Neural progenitor cell (in vitro differentiated cells): ENCODE measurements around the gene ESRRB. TPM values are rescaled to one million over a fixed set of nuclear protein-coding genes. Genes with fewer than 3 reads are reported as not detected.

Experiments used
- DNase-seq: peaks from one replicate; pipeline ENCODE4 v3.0.0-alpha.2; 2016; ENCODE audit warnings: low spot score
- H2AFZ ChIP-seq: fragments of 200-600 bp; sonication (generic); replicated peaks from 2 replicates; pipeline ENCODE4 v1.6.1; 2016; ENCODE audit warnings: antibody characterized with exemption
- H3F3A ChIP-seq: fragments of 200-600 bp; sonication (generic); 2 replicates; pipeline ENCODE4 v1.6.1; 2016; ENCODE audit warnings: antibody characterized with exemption, low read depth
- H3K27ac ChIP-seq: fragments of 200-600 bp; sonication (generic); 2 replicates; pipeline ENCODE4 v1.5.1; 2016; ENCODE audit warnings: mild to moderate bottlenecking
- H3K27me3 ChIP-seq: fragments of 200-600 bp; sonication (generic); 2 replicates; pipeline ENCODE4 v1.6.1; 2016; ENCODE audit warnings: mild to moderate bottlenecking, moderate library complexity
- H3K36me3 ChIP-seq: fragments of 200-600 bp; sonication (generic); 2 replicates; pipeline ENCODE4 v1.5.1; 2016
- H3K4me1 ChIP-seq: fragments of 200-600 bp; sonication (generic); 2 replicates; pipeline ENCODE4 v1.6.1; 2016; ENCODE audit warnings: mixed run types
- H3K4me2 ChIP-seq: fragments of 200-600 bp; sonication (generic); 2 replicates; pipeline ENCODE4 v1.6.1; 2016
- H3K4me3 ChIP-seq: fragments of 200-600 bp; sonication (generic); 2 replicates; pipeline ENCODE4 v1.5.1; 2016
- H3K79me2 ChIP-seq: fragments of 200-600 bp; sonication (generic); 2 replicates; pipeline ENCODE4 v1.6.1; 2016; ENCODE audit warnings: low read depth
- H3K9ac ChIP-seq: fragments of 200-600 bp; sonication (generic); 2 replicates; pipeline ENCODE4 v1.6.1; 2016
- H3K9me3 ChIP-seq: fragments of 200-600 bp; sonication (generic); 2 replicates; pipeline ENCODE4 v1.5.1; 2016; ENCODE audit warnings: low read depth
- H4K20me1 ChIP-seq: fragments of 200-600 bp; sonication (generic); 2 replicates; pipeline ENCODE4 v1.6.1; 2016; ENCODE audit warnings: low read depth
- H3K27ac Mint-ChIP-seq: 3 replicates; pipeline ENCODE4 v1.8.0; 2021; ENCODE audit warnings: mixed read lengths
- H3K27me3 Mint-ChIP-seq: 2 replicates; pipeline ENCODE4 v1.8.0; 2022; ENCODE audit warnings: low read depth, mild to moderate bottlenecking, inconsistent platforms, moderate library complexity, mixed read lengths; ENCODE audit not compliant: insufficient read depth
- H3K36me3 Mint-ChIP-seq: 3 replicates; pipeline ENCODE4 v1.8.0; 2021; ENCODE audit warnings: mixed read lengths
- H3K4me1 Mint-ChIP-seq: 3 replicates; pipeline ENCODE4 v1.8.0; 2021; ENCODE audit warnings: mixed read lengths
- H3K4me3 Mint-ChIP-seq: 3 replicates; pipeline ENCODE4 v1.8.0; 2021; ENCODE audit warnings: mild to moderate bottlenecking, moderate library complexity, mixed read lengths
- H3K9me3 Mint-ChIP-seq: 3 replicates; pipeline ENCODE4 v1.8.0; 2020; ENCODE audit warnings: mixed read lengths
- EZH2 ChIP-seq: fragments of 200-600 bp; sonication (generic); IDR thresholded peaks from 2 replicates; pipeline ENCODE4 v1.6.1; 2017; ENCODE audit warnings: antibody characterized with exemption, mild to moderate bottlenecking, moderate library complexity
- EZH2phosphoT487 ChIP-seq: fragments of 200-600 bp; sonication (generic); IDR thresholded peaks from 2 replicates; pipeline ENCODE4 v1.6.1; 2017; ENCODE audit warnings: antibody characterized with exemption
- total RNA-seq: library from RNA; depleted of rRNA; stranded (reverse); fragments of >200 nt; gene quantifications from 2 replicates; pipeline ENCODE4 v1.2.3, GENCODE V29; 2015; ENCODE audit warnings: low replicate concordance
- TF ChIP-seq, protein P1 (sequence below): fragments of 200-600 bp; sonication (generic); IDR thresholded peaks from 2 replicates; pipeline ENCODE4 v1.5.1; 2017; ENCODE audit warnings: antibody characterized with exemption, mild to moderate bottlenecking

ESRRB gene
- total RNA-seq: 1.2 and 1.3 TPM in 2 replicates

DNA sequence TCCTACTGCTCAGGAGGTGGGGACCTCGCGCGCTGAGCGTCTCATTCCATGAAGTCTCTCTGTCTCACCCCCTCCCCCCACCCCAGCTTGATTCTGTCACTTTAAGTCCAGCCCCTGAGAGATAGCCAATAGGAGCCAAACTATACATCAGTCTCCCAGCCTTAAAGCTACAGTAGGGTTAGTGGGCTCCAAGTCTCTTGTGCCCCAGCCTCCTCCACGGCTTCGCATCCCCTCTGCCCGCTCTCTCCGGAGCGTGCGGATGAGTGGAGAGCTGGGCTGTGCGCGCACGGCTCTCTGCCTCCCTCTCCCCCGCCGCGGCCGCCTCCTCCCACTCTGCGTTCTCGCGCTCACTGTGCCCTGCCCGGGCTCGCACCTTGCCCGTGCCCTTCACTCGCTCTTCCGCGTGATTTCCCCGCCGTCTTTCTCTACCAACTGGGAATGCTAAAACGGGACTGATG is at the start of gene ESRRB:
TSS of gene ESRRB (plus strand) at position 191 of the 458 bp plus-strand sequence. CDS start at position 456, 265 bp downstream.
- peak within 1 kb of the TSS; percentile 48 for H2AFZ ChIP-seq
- no peak within 1 kb of the TSS for H3K27ac ChIP-seq
- H3K4me1 Mint-ChIP-seq: peaks cover 19% of the 10 kb centered on the region
- H3K79me2 ChIP-seq: no peaks in the 10 kb centered on the region
- no peaks in the 10 kb centered on the region for H3K36me3 Mint-ChIP-seq
- H3K4me1 ChIP-seq: peaks cover 22% of the 10 kb centered on the region
- H3K4me3 Mint-ChIP-seq: peak within 1 kb of the TSS; percentile 85
- H3F3A ChIP-seq: no peaks in the 10 kb centered on the region
- no peaks in the 10 kb centered on the region for H3K9me3 ChIP-seq
- H3K27me3 ChIP-seq: peaks cover 100% of the 10 kb centered on the region
- H3K9me3 Mint-ChIP-seq: no peaks in the 10 kb centered on the region
- H3K27ac Mint-ChIP-seq: no peak within 1 kb of the TSS
- peak within 1 kb of the TSS; percentile 65 for H3K4me3 ChIP-seq
- H3K27me3 Mint-ChIP-seq: peaks cover 53% of the 10 kb centered on the region
- H4K20me1 ChIP-seq: peaks cover 25% of the 10 kb centered on the region
- H3K36me3 ChIP-seq: no peaks in the 10 kb centered on the region
- no peak within 1 kb of the TSS for H3K9ac ChIP-seq
- peak within 1 kb of the TSS; percentile 99 for H3K4me2 ChIP-seq
- peak; percentile 74 for DNase-seq
- no peak for TF ChIP-seq EZH2phosphoT487
- no peak for TF ChIP-seq EZH2
- TF ChIP-seq, protein P1, sequence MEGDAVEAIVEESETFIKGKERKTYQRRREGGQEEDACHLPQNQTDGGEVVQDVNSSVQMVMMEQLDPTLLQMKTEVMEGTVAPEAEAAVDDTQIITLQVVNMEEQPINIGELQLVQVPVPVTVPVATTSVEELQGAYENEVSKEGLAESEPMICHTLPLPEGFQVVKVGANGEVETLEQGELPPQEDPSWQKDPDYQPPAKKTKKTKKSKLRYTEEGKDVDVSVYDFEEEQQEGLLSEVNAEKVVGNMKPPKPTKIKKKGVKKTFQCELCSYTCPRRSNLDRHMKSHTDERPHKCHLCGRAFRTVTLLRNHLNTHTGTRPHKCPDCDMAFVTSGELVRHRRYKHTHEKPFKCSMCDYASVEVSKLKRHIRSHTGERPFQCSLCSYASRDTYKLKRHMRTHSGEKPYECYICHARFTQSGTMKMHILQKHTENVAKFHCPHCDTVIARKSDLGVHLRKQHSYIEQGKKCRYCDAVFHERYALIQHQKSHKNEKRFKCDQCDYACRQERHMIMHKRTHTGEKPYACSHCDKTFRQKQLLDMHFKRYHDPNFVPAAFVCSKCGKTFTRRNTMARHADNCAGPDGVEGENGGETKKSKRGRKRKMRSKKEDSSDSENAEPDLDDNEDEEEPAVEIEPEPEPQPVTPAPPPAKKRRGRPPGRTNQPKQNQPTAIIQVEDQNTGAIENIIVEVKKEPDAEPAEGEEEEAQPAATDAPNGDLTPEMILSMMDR: no peak

DNA sequence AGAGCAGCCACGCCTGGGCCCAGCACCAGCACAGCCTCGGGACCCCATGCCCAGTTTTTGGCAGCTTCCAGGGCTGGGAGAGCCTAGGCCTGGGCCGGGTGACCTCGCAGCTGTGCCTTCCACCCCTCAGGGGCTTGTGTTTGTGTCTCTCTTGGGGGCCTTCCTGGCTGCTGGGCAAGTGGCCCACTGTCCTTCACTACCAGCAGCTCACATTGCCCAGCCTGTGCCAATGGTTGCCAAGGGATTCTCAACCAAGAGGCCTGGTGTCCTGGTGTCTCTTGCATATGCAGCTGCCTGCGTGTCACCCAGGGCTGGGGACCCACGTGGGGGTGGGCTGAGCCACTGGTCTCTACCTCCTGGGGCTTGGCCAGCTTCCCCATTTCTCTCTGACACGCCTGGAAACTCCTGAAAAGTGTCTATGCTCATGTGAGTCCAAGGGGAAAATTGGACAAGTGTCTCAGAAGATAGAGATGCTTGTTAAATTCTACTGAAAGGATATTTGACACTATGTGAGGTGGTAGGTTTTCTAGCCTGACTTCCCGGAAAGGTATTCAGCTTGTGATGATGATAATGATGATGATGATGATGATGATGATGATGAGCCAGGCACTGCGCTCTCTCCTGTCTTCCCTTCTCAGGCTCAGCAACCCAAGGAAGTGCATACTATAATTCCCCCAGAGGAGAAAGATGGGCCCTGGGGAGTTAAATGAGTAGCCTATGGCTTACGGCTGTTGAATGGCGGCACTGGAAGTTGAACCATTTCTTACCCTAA is 48.8 kb upstream of the ESRRB start:
- Mint-ChIP-seq H3K4me3 (no peak overlapping the region), H3K9me3 (no peaks in the 10 kb centered on the region), H3K27ac (no peak overlapping the region), H3K36me3 (peaks cover 2% of the 10 kb centered on the region), H3K4me1 (peaks cover 17% of the 10 kb centered on the region), H3K27me3 (peaks cover 17% of the 10 kb centered on the region)
- peaks cover 16% of the 10 kb centered on the region for H3K4me1 ChIP-seq
- H3K9me3 ChIP-seq: no peaks in the 10 kb centered on the region
- H3K27me3 ChIP-seq: peaks cover 40% of the 10 kb centered on the region
- no peaks in the 10 kb centered on the region for H3K36me3 ChIP-seq
- DNase-seq: no peak
- H3K27ac ChIP-seq: no peak overlapping the region
- no peak overlapping the region for H2AFZ ChIP-seq
- H3F3A ChIP-seq: peaks cover 30% of the 10 kb centered on the region
- H4K20me1 ChIP-seq: no peaks in the 10 kb centered on the region
- TF ChIP-seq, protein P1: no peak
- TF ChIP-seq EZH2phosphoT487: no peak
- TF ChIP-seq EZH2: no peak
- H3K4me3 ChIP-seq: no peak overlapping the region
- H3K4me2 ChIP-seq: no peak overlapping the region
- no peaks in the 10 kb centered on the region for H3K79me2 ChIP-seq
- H3K9ac ChIP-seq: no peak overlapping the region

DNA sequence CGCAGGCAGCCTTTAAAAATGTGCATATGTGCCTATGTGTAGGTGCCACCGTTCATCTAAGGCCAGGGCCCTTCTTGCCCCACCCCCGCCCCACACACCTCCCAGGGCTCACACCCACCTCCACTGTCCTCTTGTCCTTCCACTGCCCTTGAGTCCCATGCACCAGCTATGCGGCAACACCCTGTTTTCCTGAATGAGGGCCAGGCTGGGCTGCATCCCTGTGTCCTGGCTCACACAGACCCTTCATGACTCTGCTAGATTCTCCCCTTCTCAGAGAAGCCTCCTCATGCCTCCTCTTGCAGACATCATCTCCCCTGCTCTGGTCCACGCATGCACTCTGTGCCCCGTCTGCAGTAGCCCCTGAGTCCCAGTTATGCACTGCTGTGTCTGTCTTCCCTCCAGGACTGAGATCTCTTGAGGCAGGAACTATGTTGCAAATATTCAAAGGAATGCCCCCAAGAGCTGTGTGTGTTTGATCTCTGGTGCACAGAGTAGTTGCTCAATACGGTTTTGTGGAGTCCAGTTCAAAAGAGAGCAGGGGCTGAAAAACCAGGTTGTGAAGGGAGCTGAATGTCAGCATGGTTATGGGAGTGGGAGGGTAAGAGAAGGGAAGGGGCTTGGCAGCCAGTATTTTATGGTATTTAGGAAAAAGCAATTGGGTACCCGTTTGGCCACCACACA is 47.3 kb upstream of the ESRRB start:
- H3K4me2 ChIP-seq: peak overlapping the region; percentile 79
- H3K79me2 ChIP-seq: no peaks in the 10 kb centered on the region
- Mint-ChIP-seq H3K4me3 (no peak overlapping the region), H3K27me3 (peaks cover 17% of the 10 kb centered on the region), H3K4me1 (peaks cover 17% of the 10 kb centered on the region), H3K9me3 (no peaks in the 10 kb centered on the region), H3K36me3 (peaks cover 2% of the 10 kb centered on the region), H3K27ac (no peak overlapping the region)
- DNase-seq: no peak
- H4K20me1 ChIP-seq: no peaks in the 10 kb centered on the region
- peaks cover 16% of the 10 kb centered on the region for H3K4me1 ChIP-seq
- peaks cover 35% of the 10 kb centered on the region for H3F3A ChIP-seq
- no peak overlapping the region for H3K4me3 ChIP-seq
- no peaks in the 10 kb centered on the region for H3K36me3 ChIP-seq
- H3K27ac ChIP-seq: no peak overlapping the region
- no peak for TF ChIP-seq EZH2
- TF ChIP-seq, protein P1: no peak
- peak; percentile 14 for TF ChIP-seq EZH2phosphoT487
- no peaks in the 10 kb centered on the region for H3K9me3 ChIP-seq
- peaks cover 40% of the 10 kb centered on the region for H3K27me3 ChIP-seq
- H2AFZ ChIP-seq: no peak overlapping the region
- no peak overlapping the region for H3K9ac ChIP-seq
